Hematopoietic multipotent progenitor cell treated with erythropoietin and hydrocortisone succinate and interleukin-3 and kit ligand, for 8 days (in vitro differentiated cells): ENCODE results near the gene VAT1.
A peak's percentile ranks its signal among the peaks of the same experiment; 100 is the strongest.

Experiments
- DNase-seq: peaks from one replicate; pipeline ENCODE4 v3.0.0-alpha.2; 2015

VAT1 gene

DNA sequence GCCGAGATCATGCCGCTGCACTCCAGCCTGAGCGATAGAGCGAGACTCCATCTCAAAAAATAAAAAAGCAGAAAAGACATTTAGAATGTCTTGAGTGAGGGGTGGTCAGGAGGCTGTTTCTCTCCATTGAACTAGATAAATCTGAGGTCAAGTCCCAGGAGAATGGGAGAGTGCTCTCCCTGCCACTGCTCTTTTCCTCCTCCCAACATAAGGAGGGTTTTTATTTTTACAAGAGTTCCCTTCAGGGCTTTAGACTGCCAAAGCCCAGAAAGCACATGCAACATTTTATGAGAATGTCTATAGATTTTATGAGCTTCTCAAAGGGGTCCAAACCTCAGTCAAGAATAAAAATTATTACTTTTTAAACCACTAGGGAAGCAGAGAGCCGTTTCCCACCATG is 4.4 kb upstream of the VAT1 start:
- no peak for DNase-seq

DNA sequence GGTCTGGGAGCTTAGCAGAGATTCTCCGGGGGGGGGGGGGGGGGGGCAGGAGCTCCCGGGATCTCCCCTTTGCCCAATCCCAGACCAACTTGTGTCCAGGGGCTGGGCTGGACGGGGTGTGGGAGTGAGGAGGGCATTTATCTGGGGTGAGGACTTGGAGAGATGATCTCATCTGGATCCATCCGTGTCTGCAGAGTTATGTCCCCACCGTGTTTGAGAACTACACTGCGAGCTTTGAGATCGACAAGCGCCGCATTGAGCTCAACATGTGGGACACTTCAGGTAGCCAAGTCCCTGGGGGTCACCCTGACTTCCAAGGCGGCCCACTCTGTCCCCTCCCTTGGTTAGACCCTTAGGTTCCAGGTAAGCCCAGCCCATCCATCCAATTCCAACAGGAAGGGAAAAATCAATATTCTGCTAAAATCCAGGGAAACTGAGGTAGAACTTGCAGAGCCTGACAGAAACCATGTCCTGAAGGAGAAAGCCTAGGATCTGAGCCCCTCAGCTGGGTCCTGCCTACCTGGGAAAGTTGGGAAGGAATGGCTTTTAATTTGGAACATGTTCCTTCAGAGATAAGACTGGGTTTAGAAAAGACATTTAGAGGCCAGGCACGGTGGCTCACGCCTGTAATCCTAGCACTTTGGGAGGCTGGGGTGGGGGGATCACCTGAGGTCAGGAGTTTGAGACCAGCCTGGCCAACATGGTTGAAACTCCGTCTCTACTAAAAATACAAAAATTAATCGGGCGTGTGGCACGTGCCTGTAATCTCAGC is 3.8 kb upstream of the VAT1 start:
- DNase-seq: no peak

DNA sequence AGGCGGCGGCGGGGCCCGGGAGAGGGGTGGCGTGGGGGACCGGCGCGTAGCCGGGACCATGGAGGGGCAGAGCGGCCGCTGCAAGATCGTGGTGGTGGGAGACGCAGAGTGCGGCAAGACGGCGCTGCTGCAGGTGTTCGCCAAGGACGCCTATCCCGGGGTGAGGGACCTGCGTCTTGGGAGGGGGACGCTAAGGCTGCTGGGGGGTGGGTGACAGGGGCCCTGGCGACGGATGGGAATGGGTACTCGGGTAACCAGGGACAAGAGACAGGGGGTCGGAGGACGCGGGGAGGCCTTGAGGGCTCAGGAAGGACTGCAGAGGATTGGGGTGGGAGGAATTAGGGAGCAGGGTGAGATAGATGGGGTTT is 3.1 kb upstream of the VAT1 start:
- no peak for DNase-seq

DNA sequence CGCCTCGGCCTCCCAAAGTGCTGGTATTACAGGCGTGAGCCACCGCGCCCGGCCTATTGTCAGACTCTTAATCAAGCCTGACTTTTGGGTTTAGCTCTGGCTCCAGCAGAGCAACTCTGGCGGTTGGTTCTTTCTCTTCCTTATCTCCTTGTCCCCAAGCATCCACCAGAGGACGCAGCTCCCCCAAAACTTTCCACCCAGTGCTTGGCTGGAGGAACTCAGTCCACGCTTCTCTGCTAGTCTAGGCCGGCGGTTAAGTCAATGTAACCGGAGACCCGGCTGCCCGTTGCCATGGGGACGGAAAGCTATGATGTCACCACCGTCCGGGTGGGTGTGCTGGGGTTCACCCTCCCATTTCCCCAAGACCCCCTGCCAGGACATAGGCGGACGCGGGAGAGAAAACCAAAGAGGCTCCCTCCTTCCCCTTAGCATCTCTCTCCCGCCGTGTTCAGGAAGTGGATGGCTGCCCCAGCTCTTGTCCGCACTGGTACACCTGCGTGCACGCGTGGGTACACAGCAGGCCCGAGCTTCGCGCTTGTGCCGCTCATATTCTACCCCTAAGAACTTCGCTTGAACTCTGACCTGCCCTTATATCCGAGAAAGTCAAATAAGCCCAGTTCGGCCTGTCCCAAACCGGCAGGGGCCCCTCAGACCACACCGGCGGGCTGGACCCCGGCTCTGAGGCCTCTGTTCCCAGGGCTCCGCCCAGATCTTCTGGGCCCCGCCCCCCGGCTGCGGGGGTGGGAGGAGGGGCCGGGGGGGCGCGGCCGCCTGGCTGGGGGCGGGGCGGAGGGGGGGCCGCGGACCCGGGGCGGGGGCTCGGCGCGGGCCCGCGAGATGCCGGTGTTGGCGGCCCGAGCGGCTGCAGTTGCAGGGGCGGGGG is 2.5 kb upstream of the VAT1 start, which contains the start of gene RND2:
Gene RND2, plus strand, starts transcription at position 825 of the 883 bp plus-strand sequence. CDS start 117 bp downstream, outside the sequence.
- DNase-seq: peak; percentile 97

DNA sequence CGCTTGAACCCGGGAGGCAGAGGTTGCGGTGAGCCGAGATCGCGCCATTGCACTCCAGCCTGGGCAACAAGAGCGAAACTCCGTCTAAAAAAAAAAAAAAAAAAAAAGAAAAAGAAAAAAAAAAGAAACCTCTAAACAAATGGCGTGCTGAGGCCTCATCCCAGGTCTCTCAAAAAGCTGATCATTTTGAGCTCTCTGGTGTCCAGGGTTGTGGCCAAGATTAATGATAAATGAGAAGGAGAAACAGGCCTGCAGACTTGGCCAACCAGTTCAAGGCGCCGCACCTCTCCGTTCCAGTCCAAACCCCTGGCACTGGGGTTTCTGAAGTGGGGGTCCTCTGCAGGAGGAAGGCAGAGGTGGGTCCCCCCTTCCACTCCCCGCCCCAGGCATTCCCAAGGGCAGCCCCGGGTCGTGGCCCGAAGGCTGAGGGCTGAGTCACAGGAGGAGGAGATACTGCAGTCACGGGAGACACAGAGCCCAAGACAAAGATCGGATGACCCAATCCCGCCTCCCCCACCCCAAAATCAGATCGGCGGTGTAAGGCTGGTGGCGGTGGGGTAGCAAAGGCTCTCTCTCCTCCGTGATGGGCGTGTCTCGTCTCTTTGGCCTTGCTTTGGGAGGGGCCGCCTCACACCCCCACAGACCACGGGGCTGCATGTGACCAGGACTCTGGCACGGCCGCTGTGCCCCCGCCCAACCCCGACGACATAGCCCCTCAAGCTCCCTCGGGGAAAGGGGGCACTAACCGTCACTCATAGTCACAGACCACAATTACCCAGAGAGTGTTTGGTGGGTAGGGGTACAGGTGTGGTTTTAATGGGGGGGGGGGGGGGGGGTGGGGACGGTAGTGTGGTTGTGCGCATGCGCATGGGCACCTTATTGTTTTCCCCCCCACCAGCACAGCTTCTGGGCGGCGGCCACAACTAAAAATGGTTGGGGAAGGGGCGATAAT is 1.1 kb downstream of the VAT1 start:
- DNase-seq: peak; percentile 76

DNA sequence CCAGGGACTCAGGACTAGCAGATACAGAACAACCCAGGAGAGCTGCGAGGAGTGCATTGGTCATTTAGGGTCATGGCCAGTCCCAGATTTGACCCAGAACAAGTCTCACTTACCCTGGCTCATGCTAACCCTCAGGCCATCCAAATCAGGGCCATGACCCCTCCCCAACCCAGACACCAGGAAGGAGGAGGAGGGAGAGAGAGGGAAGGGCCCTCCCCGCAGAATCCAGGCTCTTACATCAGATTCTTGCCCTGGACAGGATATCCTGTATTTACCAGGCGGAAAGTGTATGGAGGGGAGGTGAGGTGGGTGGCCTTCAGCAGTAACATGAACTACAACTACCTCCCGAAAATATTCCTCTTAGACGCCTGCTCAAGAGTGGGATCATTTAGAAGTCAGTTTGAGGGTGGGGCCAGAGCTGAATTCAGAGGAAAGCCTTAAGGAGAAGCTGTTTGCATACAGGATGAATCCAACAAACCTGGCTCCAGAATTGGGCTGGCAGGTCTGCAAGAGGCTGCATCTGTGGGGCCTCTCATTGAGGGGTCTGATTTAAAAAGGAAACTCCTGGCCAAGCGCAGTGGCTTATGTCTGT is 2.1 kb downstream of the VAT1 start:
- DNase-seq: no peak

DNA sequence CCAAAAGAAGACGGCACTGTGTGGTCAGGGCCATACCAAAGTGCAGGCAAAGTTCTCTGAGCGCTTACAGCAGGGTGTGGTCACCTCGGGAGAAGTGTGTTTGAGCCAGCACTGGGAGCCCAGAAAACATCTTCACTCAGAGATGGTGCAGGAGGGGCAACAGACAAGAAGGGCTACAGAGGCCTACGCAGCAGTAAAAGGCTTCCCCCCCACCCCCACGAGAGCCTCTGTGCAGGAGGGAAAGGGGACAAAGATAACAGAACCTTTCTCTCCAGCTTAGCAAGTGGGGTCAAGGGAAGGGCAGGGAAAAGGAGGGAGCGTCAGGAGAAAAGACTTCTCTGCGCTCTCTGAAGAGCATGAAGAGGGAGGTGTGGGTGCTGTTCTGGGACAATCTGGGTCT is 2.8 kb downstream of the VAT1 start:
- DNase-seq: peak; percentile 53

DNA sequence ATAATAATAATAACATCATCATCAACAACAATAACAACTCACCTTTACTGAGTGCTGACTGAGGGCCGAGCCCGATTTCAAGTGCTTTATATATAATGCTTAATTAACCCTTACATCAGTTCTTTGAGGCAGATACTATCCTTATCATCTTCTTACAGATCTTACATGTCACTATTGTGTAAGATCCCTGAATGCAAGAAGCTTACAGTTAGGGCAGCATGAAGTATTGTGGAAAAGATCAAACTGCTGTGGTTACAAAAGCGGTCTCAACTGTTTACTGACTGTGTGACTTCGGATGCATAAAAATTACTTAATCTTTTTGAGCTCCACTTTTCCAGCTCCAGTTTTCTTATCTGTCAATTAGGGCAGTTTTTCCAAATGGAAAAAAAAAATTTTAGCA is 3.3 kb downstream of the VAT1 start:
- DNase-seq: peak; percentile 62

DNA sequence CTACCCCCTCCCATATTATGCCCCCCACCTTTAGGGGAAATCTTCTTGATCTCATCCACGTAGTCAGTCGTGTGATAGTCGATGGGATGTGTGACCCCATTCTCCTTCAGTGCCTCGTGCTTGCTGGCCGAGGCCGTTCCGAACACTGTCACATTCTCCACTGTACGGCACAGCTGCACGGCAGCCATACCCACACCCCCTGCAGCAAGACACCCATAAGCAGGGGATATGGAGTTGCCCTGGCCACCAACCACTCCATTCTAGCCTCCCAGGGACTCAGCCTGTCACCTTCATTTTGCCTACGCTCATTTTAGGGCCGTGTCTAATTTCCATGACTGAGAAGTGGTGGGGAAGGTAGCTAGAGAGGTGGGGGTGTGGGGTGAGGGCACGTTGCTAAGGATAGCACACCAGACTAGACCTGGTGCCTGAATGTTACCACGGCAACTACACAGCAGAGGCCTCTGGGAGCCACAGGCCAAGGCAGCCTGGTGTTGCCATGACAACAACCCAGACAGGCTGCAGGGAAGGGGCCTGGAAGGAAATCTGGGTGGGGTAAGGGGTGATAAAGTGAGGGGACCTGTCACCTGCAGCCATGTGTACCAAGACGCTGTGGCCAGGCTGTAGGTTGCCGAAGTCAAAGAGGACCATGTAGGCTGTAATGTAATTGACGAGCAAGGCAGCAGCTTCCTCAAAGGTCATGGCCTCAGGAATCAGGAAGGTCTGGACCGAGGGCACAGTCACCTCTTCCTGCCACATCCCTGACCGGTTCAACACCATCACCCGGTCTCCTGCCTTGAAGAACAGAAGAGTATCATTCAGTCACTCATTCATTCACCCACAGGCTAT is 4.0 kb downstream of the VAT1 start:
- DNase-seq: no peak

DNA sequence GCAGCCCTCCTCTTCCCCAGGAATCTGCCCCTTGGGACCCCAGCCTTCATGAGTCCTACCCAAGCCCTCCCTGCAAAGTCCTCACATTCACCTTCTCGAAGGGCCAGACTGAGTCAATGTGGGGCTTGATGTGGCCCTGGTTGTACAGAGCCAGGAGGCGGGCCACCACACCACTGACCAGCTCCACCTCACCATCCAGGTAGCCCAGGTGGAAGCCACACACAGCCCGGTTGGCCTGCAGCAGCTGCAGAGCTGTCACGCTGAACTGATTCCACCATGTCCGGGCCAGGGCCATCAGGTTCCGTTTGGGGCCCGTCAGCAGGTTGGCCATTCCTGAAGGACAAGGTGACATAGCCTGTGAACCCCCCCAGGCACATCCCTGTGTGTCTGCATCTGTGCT is 6.0 kb downstream of the VAT1 start:
- DNase-seq: no peak

DNA sequence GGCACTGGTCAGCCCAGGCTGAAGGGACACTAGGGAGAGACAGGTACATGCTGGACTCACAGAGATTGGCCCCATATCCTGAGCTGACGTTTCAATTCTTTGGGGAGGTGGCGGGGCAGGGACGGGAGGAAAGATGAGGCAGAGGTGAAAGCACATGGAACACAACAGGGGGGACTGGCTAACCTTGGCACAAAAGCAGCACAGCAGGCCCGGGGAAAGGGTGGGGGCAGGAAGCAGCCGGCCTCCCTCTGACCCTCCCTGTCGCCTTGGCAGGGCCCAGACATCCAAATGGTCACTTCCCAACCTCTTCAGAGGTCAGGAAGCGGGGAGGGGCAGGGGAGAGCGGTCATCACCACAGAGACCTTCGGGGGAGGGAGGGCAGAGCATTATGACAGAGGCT is 6.6 kb downstream of the VAT1 start:
- DNase-seq: no peak

DNA sequence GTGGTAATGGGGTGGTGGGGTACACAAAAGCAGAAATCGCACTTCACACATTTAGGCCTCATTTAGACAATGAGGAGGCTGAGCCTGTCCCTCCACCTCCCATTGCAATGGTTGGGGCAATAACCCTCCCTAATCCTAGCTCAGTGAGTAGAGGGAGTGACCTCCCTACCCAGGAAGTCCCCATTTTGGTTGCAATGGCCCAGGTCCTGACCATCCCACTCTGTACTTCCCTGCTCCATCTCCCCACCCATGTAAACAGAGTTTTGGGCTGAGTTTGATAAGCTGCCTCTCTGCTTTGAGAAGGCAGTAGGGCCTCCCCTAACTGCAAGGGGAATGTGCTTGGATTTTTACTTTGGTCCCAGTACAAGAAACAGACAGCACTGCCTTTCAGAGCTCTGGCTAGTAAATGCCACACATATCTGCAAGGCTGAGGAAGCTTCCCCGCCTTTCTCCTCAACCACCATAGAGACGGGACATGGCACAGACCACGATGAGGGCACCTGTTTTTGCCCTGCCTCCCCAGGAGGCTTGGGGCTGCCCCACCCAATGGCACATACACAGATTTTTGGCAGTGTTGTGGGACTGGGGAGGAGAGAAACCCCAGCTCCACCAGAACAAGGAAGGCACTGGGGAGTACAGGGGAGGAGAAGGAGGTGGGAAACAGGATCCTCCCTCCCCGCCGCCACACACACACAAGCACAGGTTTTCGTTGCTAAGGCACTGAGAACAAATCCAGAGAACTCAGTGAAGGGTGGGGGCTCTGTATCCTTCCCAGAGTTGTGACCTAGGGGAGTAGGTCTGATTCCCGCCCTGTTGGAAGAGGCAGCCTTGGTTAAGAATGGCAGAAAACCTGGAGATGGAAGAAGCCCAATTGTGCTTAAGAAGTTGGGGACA is 7.3 kb downstream of the VAT1 start:
- no peak for DNase-seq

DNA sequence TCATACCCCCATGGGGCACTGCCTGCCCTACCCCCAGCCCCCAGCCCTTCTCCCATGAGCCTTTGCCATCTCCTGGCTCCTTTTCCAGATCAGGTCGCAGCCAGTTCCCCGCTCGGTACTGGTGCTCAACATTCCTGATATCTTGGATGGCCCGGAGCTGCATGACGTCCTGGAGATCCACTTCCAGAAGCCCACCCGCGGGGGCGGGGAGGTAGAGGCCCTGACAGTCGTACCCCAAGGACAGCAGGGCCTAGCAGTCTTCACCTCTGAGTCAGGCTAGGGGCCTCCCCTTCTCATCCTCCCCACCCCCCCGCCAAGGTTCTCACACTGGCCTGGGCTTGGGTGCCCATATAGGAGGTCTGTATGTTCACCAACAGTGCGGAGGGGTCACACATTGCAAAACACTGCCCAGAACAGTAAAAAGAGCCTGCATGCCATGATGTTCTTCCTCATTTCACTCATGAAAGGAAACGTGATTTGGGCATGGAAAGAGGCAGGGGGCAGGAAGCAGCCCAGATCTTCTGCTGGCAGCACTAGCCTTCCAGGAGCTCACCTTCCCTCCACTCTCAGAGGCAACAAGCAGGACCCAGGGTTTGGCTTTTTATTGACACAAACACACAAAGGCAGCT is 8.1 kb downstream of the VAT1 start:
- no peak for DNase-seq

DNA sequence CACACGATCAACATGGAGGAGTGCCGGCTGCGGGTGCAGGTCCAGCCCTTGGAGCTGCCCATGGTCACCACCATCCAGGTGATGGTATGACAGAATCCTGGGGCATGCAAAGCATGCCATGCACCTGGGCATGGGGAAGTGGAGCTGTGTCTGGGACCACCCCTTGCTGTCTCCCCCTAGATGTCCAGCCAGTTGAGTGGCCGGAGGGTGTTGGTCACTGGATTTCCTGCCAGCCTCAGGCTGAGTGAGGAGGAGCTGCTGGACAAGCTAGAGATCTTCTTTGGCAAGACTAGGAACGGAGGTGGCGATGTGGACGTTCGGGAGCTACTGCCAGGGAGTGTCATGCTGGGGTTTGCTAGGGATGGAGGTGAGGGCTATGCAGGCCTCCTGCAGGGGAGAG is 8.9 kb downstream of the VAT1 start:
- no peak for DNase-seq

DNA sequence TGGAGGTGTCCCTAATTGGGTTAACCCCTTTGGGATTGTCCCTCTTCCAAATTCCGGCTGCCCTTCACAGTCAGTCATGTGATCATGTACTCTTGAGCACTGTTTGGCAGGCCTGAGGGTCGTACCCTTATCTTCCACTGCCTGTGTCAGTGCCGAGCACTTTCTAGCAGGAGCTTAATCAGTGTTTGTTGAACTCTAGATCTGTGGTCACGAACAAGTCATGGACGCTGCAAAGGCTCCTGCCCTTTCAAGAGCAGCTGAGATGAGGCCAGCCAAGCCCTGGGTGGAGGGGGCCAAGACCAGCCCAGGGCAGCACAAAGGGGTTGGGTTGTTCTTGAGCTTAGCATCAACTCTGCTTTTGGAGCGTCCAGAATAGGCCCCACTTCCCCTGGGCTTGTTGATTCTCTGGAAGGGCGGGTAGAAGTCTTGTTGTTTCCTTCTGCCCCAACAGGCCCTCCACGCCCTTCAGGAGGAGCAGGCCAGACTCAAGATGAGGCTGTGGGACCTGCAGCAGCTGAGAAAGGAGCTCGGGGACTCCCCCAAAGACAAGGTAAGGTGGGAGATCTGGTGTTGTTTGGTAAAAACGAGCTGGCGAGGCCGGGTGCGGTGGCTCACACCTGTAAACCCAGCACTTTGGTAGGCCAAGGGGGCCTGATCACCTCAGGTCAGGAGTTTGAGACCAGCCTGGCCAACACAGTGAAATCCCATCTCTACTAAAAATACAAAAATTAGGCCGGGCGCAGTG is 10.3 kb downstream of the VAT1 start:
- peak; percentile 77 for DNase-seq

DNA sequence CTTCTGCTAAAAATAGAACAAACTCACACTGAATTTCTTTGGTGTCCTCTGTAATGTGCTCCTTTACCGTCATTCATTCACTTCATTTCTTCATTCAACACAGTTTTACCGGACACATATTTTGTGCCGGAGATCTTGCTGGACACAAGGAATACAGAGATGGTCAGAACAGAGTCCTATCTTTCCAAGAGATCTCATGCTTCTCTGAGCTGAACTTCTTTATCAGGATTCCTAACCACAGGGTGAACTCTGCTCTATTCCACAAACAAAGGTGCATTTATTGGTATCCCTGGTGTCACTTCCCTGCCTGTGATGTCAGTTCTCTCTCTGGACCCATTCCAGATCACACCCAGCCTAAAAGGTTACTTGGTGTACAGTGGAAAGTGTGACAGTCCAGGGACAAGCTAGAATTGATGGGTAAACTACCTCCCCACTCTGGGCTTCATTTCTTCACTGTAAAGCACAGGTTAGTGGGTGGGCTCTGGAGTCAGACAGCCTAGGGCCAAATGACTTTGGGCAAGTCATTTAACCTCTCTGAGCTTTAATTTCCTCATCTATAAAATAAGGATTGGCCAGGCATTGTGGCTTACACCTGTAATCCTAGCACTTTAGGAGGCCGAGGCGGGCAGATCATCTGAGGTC is 11.4 kb downstream of the VAT1 start:
- no peak for DNase-seq

DNA sequence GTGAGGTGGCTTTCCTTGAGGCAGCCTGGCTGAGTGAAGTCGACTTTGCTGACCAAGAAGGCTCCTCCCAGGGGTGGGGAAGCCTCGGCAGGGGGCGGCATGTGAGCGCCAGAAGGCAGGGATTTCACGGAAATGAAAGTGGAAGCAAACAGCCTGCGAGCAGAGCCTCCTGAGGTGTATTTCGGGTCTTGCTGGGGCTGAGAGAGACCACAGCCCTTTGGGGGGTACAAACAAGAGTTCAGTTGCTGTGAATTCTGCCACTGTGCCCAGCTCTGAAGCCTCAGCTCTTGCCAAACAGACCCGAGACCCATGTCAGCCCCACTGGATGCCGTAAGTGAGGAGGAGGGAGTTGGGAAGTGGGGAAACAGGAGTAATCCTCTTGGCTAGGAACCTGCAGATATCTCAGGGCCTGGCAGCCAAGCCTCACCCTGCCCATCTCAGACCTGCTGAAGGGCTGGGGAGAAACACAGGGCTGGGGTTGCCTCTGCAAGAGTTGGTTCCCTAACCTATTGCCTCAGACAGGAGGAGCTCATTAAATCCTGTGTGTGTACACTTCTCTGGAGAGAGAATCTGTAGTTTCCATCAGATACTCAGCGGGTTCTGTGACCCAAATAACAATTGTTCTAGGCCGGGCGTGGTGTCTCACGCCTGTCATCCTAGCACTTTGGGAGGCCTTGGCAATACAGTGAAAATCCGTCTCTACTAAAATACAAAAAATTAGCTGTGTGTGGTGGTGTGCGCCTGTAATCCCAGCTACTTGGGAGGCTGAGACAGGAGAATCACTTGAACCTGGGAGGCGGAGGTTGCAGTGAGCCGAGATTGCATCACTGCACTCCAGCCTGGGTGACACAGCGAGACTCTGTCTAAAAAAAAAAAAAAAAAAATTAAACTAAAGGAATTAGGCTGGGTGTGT is 15.3 kb downstream of the VAT1 start, which contains the start of gene IFI35:
Gene IFI35, plus strand, starts transcription at position 146 of the 913 bp plus-strand sequence. Its CDS starts 164 bp downstream, at position 310.
- DNase-seq: peak; percentile 85
